H9 (cell line): ENCODE results near the gene SLTM. TPM values are rescaled to one million over a fixed set of nuclear protein-coding genes. Genes with fewer than 3 reads are reported as not detected.

Experiments
- DNase-seq: peaks from one replicate; pipeline ENCODE4 v3.0.0-alpha.2; 2017
- H2AFZ ChIP-seq: one replicate; pipeline ENCODE4 v1.6.1; 2013; ENCODE audit warnings: mild to moderate bottlenecking, low read length, control low read depth, moderate library complexity
- H2AK5ac ChIP-seq: 2 replicates; pipeline ENCODE4 v1.6.1; 2013; ENCODE audit warnings: low read length, control low read depth, mixed read lengths; ENCODE audit not compliant: insufficient read length
- H2BK120ac ChIP-seq: one replicate; pipeline ENCODE4 v1.6.1; 2013; ENCODE audit warnings: low read depth, mild to moderate bottlenecking, low read length, control low read depth, inconsistent platforms; ENCODE audit not compliant: poor library complexity, severe bottlenecking
- H2BK12ac ChIP-seq: 2 replicates; pipeline ENCODE4 v1.6.1; 2013; ENCODE audit warnings: low read length, control low read depth, mixed read lengths, low read depth; ENCODE audit not compliant: insufficient read length
- H2BK15ac ChIP-seq: 2 replicates; pipeline ENCODE4 v1.6.1; 2013; ENCODE audit warnings: low read depth, low read length, control low read depth
- H2BK20ac ChIP-seq: one replicate; pipeline ENCODE4 v1.6.1; 2013; ENCODE audit warnings: low read depth, mild to moderate bottlenecking, low read length, control low read depth, inconsistent platforms; ENCODE audit not compliant: poor library complexity, severe bottlenecking
- H2BK5ac ChIP-seq: 2 replicates; pipeline ENCODE4 v1.6.1; 2013; ENCODE audit warnings: low read length, control low read depth, mixed read lengths; ENCODE audit not compliant: insufficient read length
- H3K14ac ChIP-seq: 2 replicates; pipeline ENCODE4 v1.6.1; 2013; ENCODE audit warnings: low read length, control low read depth; ENCODE audit not compliant: insufficient read depth
- H3K18ac ChIP-seq: 2 replicates; pipeline ENCODE4 v1.6.1; 2013; ENCODE audit warnings: low read depth, mild to moderate bottlenecking, mixed read lengths, low read length, control low read depth; ENCODE audit not compliant: insufficient read length
- H3K23ac ChIP-seq: 2 replicates; pipeline ENCODE4 v1.6.1; 2013; ENCODE audit warnings: low read length, control low read depth, mixed read lengths, low read depth; ENCODE audit not compliant: insufficient read length
- H3K23me2 ChIP-seq: 2 replicates; pipeline ENCODE4 v1.6.1; 2013; ENCODE audit warnings: low read depth, mild to moderate bottlenecking, mixed read lengths, low read length, control low read depth; ENCODE audit not compliant: insufficient read length, poor library complexity, severe bottlenecking
- H3K27ac ChIP-seq: 2 replicates; pipeline ENCODE4 v1.5.1; 2013; ENCODE audit warnings: low read length, control low read depth, mixed read lengths, low read depth; ENCODE audit not compliant: insufficient read length
- H3K27me3 ChIP-seq: 2 replicates; pipeline ENCODE4 v1.6.1; 2013; ENCODE audit warnings: low read length, control low read depth, inconsistent platforms; ENCODE audit not compliant: insufficient read depth
- H3K4ac ChIP-seq: 2 replicates; pipeline ENCODE4 v1.6.1; 2013; ENCODE audit warnings: low read depth, mild to moderate bottlenecking, control low read depth, inconsistent platforms, low read length, moderate library complexity
- H3K4me1 ChIP-seq: 2 replicates; pipeline ENCODE4 v1.6.1; 2013; ENCODE audit warnings: low read length, control low read depth, inconsistent platforms; ENCODE audit not compliant: insufficient read depth
- H3K4me2 ChIP-seq: 2 replicates; pipeline ENCODE4 v1.6.1; 2013; ENCODE audit warnings: low read length, control low read depth, mixed read lengths; ENCODE audit not compliant: insufficient read length, insufficient read depth
- H3K56ac ChIP-seq: 2 replicates; pipeline ENCODE4 v1.6.1; 2013; ENCODE audit warnings: low read depth, mild to moderate bottlenecking, mixed read lengths, low read length, control low read depth; ENCODE audit not compliant: insufficient read length
- H3K79me1 ChIP-seq: 2 replicates; pipeline ENCODE4 v1.6.1; 2013; ENCODE audit warnings: low read depth, mild to moderate bottlenecking, moderate library complexity, low read length, control low read depth, inconsistent platforms; ENCODE audit not compliant: insufficient read depth, poor library complexity, severe bottlenecking
- H3K79me2 ChIP-seq: 2 replicates; pipeline ENCODE4 v1.6.1; 2013; ENCODE audit warnings: low read length, control low read depth, inconsistent platforms; ENCODE audit not compliant: insufficient read depth
- H3K9ac ChIP-seq: 2 replicates; pipeline ENCODE4 v1.6.1; 2013; ENCODE audit warnings: low read length, control low read depth, mixed read lengths; ENCODE audit not compliant: insufficient read length; ENCODE audit errors: extremely low read depth
- H3K9me3 ChIP-seq: one replicate; pipeline ENCODE4 v1.6.1; 2013; ENCODE audit warnings: low read depth, low read length, inconsistent platforms; ENCODE audit not compliant: control insufficient read depth
- H3T11ph ChIP-seq: one replicate; pipeline ENCODE4 v1.6.1; 2013; ENCODE audit warnings: mild to moderate bottlenecking, low read length, control low read depth, inconsistent platforms
- H4K20me1 ChIP-seq: one replicate; pipeline ENCODE4 v1.6.1; 2013; ENCODE audit not compliant: control insufficient read depth, insufficient read length, insufficient read depth
- H4K5ac ChIP-seq: 2 replicates; pipeline ENCODE4 v1.6.1; 2013; ENCODE audit warnings: low read depth, mild to moderate bottlenecking, mixed read lengths, low read length, control low read depth; ENCODE audit not compliant: insufficient read length
- H4K8ac ChIP-seq: replicated peaks from 2 replicates; pipeline ENCODE4 v1.6.1; 2013; ENCODE audit warnings: low read length, control low read depth, mixed read lengths, low read depth; ENCODE audit not compliant: insufficient read length
- H4K91ac ChIP-seq: 2 replicates; pipeline ENCODE4 v1.6.1; 2013; ENCODE audit warnings: low read depth, mild to moderate bottlenecking, moderate library complexity, mixed read lengths, low read length, control low read depth; ENCODE audit not compliant: insufficient read length
- H3K27ac Mint-ChIP-seq, 3 experiments: 2 replicates in 2 of 3; 3 replicates in 1 of 3; pipeline ENCODE4 v1.8.0; 2020 to 2021; ENCODE audit warnings: mixed read lengths in 3 of 3, mild to moderate bottlenecking in 1 of 3, moderate library complexity in 1 of 3
- H3K27me3 Mint-ChIP-seq: 2 replicates; pipeline ENCODE4 v1.8.0; 2021; ENCODE audit warnings: low read depth, mild to moderate bottlenecking, moderate library complexity, mixed read lengths
- H3K36me3 Mint-ChIP-seq, 3 experiments: 2 replicates in 2 of 3; 3 replicates in 1 of 3; pipeline ENCODE4 v1.8.0; 2020 to 2021; ENCODE audit warnings: low read depth in 3 of 3, mixed read lengths in 3 of 3; ENCODE audit not compliant: insufficient read depth in 1 of 3
- H3K4me1 Mint-ChIP-seq, 2 experiments: 2 replicates each; pipeline ENCODE4 v1.8.0; 2020; ENCODE audit warnings: mixed read lengths in 2 of 2
- H3K4me3 Mint-ChIP-seq, 2 experiments: 2 replicates in 1 of 2; 3 replicates in 1 of 2; pipeline ENCODE4 v1.8.0; 2020 to 2021; ENCODE audit warnings: mild to moderate bottlenecking in 2 of 2, mixed read lengths in 2 of 2, moderate library complexity in 1 of 2
- H3K9me3 Mint-ChIP-seq, 2 experiments: 2 replicates in 1 of 2; 3 replicates in 1 of 2; pipeline ENCODE4 v1.8.0; 2020; ENCODE audit warnings: mild to moderate bottlenecking in 2 of 2, mixed read lengths in 2 of 2, moderate library complexity in 1 of 2
- CTCF ChIP-seq: fragments of 200-600 bp; sonication (generic); conservative IDR thresholded peaks from 3 replicates; pipeline ENCODE4 v1.8.0; 2021; ENCODE audit warnings: antibody characterized with exemption, mild to moderate bottlenecking
- WGBS: extraction: QIAGEN DNeasy Blood & Tissue Kit; methylation state at CpG from one replicate; pipeline ENCODE4 v1.1.7; 2013; ENCODE audit warnings: missing lambda C conversion rate, low lambda C conversion rate, mixed read lengths; ENCODE audit not compliant: insufficient read length; ENCODE audit errors: extremely low coverage; 5-methylcytosine and 5-hydroxymethylcytosine counted together
- total RNA-seq: library from RNA; stranded (reverse); gene quantifications from 2 replicates; pipeline ENCODE4 v1.2.1, GENCODE V29; 2021

The SLTM gene
- total RNA-seq, 1 experiment from 2014 or later, result 132 TPM

- Histone ChIP-seq H3K23ac (no peak overlapping the region), H3K14ac (no peak overlapping the region), H2BK20ac (no peak overlapping the region), H3K56ac (no peak overlapping the region), H4K20me1 (no peaks in the 10 kb centered on the region), H3T11ph (no peak overlapping the region), H3K79me1 (no peaks in the 10 kb centered on the region), H3K79me2 (no peaks in the 10 kb centered on the region), H3K27ac (no peak overlapping the region), H4K91ac (no peak overlapping the region), H3K9me3 (no peaks in the 10 kb centered on the region), H2BK120ac (no peak overlapping the region), H4K8ac (no peak overlapping the region), H3K23me2 (no peaks in the 10 kb centered on the region), H2BK5ac (no peak overlapping the region), H4K5ac (no peak overlapping the region), H2BK15ac (no peak overlapping the region), H2BK12ac (no peak overlapping the region), H3K9ac (no peak overlapping the region), H2AFZ (no peak overlapping the region), H3K4me2 (no peak overlapping the region), H3K18ac (no peak overlapping the region), H3K4me1 (no peaks in the 10 kb centered on the region), H3K27me3 (no peaks in the 10 kb centered on the region), H3K4ac (no peak overlapping the region), H2AK5ac (no peak overlapping the region)
- Mint-ChIP-seq H3K36me3 (no peaks in the 10 kb centered on the region), H3K4me1 (peaks cover 2% of the 10 kb centered on the region in 2 experiments; a peak in 3 of 4 replicates), H3K9me3 (no peaks in the 10 kb centered on the region), H3K4me3 (no peak overlapping the region), H3K27me3 (no peaks in the 10 kb centered on the region), H3K27ac (no peak overlapping the region)
- no peak for DNase-seq
- no peak for TF ChIP-seq CTCF
- WGBS, result no CpG with 5 or more reads among the region's 1 CpG
These were observed 28.7 kb upstream of the SLTM start for GRCh38 chr15:58962136-58962535.
